ENCODE results near the gene SUPV3L1.
A peak's percentile ranks its signal among the peaks of the same experiment; 100 is the strongest.
"Not testable (repeated sequence)": the region's sequence is repeated elsewhere in the genome, so short reads cannot be mapped to it uniquely, and the experiment has no call there.

The SUPV3L1 gene

DNA sequence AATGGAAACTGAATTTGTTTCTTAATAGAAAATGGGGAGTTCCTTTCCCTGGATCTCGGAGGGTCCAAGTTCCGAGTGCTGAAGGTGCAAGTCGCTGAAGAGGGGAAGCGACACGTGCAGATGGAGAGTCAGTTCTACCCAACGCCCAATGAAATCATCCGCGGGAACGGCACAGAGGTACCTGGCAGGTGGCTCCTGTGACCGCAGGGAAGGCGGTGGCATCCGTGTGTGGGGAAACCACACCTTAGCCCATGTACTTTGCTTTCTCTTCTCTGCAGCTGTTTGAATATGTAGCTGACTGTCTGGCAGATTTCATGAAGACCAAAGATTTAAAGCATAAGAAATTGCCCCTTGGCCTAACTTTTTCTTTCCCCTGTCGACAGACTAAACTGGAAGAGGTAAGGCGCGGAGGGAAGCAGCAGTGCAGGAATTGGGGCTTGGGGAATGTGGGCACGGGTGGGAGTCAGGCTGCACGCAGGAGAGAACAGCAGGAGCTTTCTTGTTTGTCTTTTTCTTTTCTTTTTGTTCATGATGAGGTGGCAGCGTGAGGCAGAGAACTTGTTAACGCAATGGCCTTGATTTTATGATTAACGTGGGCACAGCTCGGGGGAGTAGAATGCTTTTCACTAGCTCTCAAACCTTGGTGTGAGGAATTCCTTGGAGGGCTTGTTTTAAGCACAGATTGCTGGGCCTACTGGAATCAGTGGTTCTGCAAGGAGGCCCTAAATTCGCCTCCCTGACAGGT is 52.9 kb downstream of the SUPV3L1 start:
- no peak for DNase-seq

DNA sequence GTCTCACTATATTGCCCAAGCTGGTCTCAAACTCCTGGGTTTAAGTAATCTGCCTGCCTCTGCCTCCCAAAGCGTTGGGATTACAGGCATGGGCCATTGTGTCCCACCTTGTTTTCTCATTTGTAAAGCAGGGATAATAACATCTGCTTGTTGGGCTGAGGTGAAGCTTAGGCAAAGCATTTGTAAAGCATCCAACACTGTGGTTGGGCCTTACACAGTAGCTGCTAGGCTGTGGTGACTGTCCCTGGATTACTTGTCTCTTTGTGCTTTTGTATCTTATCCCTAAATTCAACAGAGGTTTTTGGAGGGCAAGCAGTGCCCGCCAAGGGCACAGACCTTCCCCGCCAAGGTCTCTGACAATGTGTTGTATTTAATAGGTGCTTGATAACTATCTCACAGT is 54.4 kb downstream of the SUPV3L1 start:
- no peak for DNase-seq

DNA sequence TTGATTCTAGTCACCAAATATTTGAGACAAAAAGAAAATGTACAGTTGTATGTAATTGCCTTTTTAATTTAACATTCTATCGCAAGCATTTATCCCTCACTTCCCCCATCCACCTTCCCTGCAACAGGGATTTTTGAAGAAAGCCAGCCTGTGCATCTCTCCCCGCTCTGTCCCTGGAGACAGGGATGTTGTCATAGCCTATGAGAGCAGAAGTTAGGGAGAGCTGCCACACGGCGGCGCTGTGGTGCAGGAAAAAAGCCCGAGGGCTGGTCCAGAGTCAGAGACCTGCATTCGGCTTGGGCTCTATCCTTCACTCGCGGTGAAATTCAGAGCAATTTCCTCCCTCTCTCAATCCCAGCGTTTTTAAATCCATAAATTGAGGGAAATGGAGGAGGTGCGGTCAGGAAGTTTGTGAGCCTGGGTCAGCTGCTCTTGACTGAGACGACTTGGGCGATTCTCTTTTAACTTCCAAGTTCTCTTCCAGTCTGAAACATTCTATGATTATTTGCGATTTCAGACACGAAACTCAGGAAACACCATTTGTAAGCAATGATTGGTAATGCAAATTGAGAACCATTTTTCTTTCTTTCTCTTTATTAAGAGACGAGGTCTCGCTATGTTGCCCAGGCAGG is 57.6 kb downstream of the SUPV3L1 start:
- peak; percentile 17 for DNase-seq

DNA sequence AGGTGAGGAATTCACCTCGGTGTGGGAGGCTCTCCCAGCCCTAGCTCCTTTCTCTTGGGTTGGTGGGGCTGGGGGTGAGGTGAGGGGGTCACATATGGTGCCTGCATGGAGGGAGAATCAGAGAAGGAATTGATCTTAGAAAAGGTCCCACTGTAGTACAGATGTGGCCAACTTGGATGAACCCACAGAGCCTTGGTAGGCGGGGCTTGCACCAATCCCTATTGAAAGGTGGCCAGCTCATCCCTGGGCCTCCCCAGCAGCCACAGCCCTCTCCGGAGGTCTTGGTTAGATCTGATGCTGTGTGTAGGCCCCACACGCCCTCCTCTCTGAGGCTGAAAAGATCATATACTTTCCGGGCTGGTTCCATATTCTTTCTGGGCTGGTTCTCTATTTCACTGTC is 59.1 kb downstream of the SUPV3L1 start:
- DNase-seq, result no peak

DNA sequence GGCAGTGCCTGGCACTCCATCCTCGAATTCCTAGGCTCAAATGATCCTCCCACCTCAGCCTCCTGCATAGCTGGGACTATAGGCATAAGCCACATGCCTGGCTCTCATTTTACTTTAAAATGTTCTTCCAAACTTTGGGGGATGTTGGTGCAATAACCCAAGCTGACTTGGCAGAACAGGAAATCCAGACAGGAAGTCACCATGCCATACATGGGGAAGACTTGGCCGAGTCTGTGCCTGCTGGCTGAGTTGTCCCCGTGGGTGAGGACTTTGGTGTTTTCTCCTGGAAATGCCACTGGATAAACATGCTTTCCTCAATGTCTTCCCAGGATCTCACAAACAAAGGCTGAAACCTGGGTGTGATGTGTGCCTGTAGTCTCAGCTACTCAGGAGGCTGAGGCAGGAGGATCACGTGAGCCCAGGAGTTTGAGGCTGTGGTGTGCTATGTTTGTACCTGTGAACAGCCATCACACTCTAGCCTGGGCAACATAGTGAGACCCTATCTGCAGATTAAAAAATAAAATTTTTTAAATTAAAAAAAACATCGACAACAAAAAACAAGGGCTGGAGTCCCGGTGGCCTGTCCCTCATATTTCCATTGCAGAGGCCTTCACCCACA is 59.9 kb downstream of the SUPV3L1 start:
- DNase-seq, result no peak

DNA sequence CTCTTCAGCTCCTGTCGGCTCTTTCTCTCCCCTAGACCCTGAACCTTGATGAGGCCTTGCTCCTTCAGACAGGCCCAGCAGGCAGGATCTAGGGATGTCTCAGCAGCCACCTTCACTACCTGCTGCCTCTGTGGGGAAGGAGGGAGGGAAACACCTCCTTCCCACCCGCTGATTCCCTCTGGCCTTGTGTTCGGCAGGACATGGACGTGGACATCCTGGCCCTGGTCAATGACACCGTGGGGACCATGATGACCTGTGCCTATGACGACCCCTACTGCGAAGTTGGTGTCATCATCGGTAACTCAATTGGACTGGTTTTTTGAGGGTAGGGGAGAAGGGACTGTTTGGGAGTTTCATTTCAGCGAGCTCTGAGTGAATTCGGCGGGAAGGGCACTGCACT is 60.4 kb downstream of the SUPV3L1 start:
- DNase-seq, result no peak

DNA sequence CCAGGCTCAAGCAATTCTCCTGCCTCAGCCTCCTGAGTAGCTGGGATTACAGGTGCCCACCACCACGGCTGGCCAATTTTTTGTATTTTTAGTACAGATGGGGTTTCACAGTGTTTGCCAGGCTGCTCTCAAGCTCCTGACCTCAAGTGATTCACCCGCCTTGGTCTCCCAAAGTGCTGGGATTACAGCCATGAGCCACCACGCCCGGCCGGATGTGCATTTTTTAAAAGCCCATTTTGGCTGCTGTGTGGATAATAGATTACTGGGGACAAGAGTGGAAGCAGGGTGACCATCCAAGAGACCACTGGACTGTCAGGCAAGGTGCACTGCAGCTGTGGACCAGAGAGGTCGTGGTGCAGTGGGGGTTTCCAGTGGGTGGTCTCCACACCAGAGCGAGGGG is 61.5 kb downstream of the SUPV3L1 start:
- DNase-seq, result no peak

DNA sequence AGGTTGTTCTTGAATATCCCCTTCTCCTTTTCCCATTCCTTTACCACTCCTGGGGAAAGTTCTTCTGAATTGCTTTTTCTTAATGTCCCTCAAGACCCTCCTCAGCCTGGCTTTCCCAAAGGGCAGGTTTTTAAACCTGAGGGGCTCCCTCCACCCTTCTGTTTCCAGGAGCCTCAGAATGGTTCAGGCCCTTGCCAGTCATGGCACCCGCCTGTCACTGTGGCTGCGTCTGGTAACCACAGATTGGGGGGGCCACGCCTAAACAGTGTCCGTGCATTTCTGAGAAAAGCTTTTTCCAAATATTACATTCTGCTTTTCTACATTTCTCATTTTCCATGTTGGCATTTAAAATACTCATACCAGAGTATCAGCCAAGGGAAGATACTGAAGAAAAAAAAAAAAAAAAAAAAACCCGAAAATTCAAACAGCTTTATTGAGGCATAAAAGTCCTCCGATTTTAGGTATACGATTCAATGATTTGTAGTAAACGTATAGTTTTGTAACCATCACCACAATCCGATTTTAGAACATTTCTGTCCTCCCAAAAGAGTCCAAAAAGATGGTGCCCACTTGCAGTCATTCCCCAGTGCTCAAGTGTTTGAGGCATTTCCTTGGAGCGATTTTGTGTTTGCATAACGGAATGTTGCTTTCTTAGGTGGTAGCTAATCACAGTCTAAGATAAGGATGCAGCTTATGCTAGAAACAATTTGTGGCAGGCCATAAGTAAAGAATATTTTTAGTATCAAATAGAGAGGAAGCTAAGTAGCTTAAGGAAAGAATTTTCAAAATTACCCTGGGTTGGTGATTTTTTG is 62.2 kb downstream of the SUPV3L1 start:
- DNase-seq, result no peak

DNA sequence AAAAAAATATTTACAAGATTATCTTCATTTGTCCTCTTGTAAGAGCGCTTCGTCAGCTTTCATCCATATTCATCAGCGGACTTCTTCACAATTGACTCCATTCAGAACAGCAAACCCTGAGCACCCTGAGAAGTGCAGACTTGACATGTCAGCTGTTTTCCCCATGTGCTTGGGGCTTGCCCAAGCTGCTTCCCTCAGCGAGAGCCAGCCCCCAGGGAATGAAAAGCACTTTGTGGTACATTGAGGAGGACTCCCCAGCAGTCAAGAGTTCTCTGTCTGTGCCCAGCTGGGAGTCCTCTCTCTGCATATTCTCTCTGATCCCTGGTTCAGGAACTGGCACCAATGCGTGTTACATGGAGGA is 62.8 kb downstream of the SUPV3L1 start:
- DNase-seq, result peak; percentile 7

DNA sequence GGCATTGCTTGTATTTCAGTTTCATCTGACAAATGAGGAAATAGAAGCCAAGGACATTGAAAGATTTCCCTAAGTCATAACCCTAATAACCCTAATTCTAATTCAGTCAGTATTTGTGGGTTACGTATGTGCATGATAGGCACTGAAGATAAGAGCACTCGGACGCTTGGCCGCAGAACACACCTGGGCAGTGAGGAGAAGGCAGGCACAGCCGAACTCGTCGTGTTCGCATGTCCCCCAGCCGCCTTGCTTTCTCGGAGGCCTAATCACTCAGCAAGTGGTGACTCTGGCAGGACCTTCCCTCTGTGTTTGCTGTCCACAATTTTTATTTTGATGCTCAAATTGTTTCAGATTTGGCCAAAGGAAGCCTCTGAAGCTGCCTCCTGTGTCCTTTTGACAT is 63.8 kb downstream of the SUPV3L1 start:
- DNase-seq, result no peak

DNA sequence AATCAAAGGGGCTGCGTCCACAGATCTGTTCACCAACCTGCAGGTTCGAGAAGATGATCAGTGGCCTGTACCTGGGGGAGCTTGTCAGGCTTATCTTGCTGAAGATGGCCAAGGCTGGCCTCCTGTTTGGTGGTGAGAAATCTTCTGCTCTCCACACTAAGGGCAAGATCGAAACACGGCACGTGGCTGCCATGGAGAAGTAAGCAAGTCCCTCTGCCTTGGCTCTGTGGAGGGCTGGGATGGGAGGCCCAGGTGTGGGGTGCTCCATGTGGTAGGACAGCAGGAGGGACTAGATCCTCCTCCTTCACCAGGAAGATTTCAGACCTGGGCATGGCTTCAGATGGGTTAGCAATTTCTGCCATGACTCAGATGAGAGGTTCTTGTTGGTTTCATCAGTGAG is 66.0 kb downstream of the SUPV3L1 start:
- DNase-seq, result no peak

DNA sequence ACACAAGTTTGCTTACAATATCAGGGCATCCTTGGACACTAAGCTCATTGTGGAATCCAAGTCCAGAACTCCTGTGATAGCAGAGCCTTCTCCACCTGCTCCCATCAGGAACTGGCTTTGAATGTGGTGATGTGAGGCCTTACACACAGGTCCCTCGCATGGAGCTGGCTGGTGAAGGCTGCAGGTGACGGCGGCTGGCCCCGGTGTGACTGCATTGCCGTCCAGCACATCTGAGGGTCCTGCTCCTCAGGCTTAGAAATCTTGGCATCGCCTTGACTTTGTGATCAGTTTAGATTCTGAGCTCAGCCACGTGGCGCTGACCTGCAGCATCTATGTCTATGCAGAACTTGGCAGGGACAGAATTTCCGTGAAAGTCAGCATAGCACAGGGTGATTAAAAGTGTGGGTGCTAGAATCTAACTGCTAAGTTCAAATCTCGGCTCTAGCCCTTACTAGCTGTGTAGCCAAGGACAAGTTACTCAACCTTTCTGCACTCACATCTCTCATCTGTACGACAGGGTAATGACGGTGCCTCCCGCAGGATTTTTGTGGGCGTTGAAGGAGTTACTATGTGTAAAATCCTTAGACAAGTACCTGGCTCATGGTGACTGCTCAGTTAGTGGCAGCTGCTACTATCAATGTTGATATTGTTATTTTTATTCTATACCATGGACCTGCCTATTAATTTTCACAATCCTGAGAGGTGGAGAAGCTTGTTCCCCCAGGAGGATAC is 66.7 kb downstream of the SUPV3L1 start:
- DNase-seq, result no peak

DNA sequence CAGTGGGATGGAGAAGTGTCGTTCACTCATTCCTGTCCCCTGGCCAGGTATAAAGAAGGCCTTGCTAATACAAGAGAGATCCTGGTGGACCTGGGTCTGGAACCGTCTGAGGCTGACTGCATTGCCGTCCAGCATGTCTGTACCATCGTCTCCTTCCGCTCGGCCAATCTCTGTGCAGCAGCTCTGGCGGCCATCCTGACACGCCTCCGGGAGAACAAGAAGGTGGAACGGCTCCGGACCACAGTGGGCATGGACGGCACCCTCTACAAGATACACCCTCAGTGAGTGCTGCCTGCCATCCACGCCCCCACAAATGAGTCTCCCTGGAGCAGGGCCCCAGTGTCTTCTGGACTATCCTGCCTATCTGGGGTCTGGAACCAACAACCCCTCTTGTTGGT is 67.3 kb downstream of the SUPV3L1 start:
- DNase-seq, result no peak

DNA sequence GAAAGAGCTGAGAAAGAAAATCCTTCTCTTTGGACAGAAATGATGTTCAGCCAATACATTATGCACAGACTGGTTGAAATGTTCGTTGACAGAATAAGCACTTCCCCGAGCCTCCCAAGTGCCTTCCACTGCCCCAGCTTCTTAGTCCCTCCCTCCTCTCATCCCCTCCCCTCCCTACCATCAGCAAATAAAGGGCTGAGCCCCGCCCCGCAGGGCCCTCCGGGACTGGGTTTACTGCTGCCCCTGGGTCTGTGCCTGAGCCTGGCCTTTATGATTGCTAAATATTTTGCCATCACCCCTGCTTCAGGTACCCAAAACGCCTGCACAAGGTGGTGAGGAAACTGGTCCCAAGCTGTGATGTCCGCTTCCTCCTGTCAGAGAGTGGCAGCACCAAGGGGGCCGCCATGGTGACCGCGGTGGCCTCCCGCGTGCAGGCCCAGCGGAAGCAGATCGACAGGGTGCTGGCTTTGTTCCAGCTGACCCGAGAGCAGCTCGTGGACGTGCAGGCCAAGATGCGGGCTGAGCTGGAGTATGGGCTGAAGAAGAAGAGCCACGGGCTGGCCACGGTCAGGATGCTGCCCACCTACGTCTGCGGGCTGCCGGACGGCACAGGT is 68.2 kb downstream of the SUPV3L1 start:
- DNase-seq, result no peak

DNA sequence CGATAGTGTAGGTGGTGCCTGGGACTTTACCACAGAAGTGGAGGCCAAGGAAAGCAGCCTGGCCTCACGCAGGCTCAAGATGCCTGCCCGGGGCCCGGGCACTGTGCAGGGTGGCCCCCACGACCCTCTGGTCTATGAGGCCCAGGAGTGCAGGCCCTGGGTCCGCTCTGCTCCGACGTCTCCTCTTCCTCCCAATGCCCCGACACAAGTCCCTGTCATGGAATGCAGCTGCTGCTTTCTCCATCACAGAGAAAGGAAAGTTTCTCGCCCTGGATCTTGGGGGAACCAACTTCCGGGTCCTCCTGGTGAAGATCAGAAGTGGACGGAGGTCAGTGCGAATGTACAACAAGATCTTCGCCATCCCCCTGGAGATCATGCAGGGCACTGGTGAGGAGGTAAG is 70.0 kb downstream of the SUPV3L1 start:
- DNase-seq, result no peak

DNA sequence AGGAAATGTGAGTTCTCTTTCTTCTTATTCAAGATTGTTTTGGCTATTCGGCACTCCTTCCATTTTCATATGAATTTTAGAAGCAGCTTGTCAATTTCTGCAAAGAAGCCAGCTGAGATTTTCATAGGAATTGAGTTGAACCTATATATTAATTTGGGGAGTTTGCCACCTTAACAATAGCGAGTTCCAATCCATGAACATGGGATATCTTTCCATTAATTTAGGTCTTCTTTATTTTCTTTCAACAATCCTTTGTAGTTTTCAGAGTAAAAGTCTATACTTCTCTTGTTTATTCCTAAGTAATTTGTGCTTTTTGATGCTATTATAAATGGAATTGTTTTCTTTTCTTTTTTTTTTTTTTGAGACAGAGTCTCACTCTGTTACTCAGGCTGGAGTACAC is 71.4 kb downstream of the SUPV3L1 start:
- not testable (repeated sequence) for DNase-seq

DNA sequence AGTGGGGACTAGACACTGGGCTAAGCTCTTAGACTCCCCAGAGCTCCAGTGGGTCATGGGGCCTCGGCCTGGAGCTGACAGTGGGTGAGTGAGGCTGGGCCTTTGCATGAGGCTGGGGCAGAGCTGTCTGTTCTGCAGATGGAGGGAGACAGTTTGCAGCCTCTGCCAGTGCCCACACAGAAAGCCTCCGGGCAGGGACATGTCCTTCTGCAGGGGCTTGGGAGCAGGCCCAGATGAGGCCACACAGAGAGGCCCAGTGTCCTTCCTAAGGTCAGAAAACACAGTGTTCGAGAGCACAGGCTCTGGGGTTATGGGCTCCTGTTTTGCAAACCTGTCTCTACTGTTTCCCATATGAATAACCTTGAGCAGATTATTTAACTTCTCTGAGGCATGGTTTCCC is 73.1 kb downstream of the SUPV3L1 start:
- no peak for DNase-seq

DNA sequence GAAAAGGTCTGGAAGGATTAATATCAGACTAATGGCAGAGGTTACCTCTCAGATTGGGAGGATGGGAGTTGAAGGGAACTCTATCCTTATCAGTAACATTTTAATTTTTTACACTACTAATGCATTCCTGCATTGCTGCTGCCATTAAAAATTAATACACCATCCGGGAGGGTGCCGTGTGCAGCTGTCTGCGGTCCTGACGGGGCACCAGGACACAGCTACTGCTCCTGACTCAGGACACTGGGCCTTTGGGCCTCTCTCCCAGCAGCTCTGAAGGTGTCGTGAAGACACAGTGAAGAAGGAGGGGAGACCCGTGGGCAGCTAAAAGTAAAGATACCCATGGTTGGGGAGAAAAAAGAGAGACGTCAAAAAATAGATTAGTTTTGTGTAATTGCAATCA is 74.8 kb downstream of the SUPV3L1 start:
- DNase-seq, result no peak
